Measurements from ENCODE around the gene ANAPC2.

The ANAPC2 gene

DNA sequence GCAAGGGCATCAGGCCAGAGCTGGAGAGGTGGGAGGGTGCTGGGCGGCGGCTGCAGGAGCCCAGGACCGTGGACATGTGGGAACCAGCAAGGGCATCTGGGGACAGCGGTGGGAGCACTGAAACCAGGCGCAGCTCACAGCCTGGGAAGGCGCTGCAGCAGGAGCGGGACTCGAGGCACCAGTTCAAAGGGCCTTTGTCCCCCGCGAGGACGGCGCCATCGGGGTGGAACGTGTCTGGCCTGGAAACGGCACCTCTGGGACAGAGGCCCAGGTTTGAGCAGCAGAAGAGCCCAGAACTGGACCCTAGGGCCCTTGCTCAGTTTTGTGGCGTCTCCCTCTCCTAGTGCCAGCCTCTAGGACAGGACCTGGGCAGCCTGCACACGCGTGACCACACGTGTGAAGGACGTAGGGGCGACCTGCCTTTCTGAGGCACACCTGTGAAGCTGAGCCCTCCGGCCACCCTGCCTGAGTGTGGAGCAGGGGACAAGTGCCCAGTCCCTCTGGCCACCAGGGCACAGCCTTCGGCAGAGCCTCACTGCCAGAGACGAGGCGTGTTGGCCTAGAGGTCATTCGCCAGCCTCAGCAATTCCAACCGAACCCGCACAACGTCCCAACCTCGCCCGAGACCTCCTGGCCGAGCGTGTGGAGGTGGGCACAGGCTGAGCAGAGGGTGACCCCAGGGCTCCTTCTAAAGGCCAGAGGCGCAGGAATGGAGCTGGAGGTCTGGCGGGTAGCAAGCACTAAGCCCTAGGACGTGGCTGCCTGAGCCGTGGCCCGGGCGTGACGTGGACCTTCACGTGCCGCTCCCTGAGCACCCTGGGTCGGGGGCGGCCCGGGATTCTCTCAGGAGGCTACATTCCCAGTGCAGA lies 14.3 kb downstream of the ANAPC2 start:
- DNase-seq: no peak

DNA sequence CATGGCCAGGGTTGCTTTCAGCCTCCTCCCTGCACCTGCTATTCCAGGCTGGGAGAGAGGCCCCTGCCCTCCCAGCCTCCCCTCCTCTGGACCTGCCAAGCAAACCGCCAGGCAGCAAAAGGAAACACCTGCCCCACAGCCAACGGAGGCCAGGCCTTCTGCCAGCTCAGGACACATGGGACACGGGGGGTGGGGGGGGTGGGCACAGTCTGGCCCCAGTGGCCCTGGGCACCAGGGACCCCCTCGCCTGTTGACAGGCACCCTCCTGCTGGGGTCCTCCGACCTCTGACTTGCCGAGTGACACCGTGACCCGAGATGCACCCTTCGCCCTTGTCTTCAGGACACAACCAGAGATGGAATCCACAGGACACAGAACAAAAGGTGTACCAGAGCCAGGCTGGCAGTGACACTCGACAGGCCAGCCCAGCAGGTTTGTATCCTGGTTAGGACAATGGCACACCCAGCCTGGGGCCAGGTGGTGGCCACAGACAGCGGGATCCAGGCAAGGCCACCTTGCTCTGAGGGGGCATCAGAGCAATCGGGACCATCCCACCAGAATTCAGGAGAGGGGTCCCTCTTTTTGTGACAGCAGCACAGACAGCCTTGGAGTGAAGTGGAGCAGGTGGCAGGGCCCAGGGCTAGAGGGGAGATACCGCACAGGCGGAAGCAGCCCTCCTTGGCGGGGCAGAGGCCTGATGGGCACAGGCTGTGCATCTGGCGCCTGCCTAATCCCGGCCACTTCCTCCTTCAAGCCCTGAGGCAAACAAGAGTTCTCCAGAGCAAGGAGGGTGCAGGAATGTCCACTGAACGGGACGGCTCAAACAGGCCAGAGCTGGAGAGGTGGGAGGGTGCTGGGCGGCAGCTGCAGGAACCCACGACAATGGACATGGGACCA lies 15.2 kb downstream of the ANAPC2 start:
- no peak for DNase-seq

DNA sequence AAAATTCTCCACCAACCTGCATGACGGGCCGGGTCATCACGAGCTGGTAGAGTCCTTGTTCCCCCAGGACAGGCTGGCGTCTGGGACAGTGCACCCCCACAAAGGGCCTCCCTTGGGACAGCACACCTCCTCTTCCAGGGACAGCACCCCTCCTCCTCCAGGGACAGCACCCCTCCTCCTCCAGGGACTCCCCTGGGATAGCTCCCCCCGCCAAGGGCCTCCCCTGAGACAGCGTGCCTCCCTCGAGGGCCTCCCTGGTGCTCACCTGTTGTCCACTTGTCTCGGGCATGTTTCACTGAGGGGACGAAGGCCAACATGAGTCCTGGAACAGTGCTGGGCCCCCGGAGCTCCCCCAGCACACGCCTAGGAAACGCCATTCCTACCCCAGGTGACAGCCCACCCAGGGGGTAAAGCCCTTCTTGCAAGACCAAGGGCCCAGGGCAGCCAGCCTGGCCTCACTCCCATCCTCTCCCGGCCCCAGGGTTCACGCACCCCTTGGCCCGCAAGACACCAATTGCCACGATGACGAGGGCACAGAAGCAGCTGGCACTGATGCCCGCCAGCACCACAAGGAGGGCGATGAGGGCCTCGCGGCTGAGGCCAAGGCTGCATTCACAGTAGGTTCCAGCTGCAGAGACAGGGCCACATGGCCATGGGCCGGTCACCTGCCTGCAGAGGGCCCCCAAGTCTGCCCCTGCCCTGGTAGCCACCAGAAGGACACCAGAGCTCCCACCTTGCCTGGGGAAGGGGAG lies 17.0 kb downstream of the ANAPC2 start:
- DNase-seq: no peak

DNA sequence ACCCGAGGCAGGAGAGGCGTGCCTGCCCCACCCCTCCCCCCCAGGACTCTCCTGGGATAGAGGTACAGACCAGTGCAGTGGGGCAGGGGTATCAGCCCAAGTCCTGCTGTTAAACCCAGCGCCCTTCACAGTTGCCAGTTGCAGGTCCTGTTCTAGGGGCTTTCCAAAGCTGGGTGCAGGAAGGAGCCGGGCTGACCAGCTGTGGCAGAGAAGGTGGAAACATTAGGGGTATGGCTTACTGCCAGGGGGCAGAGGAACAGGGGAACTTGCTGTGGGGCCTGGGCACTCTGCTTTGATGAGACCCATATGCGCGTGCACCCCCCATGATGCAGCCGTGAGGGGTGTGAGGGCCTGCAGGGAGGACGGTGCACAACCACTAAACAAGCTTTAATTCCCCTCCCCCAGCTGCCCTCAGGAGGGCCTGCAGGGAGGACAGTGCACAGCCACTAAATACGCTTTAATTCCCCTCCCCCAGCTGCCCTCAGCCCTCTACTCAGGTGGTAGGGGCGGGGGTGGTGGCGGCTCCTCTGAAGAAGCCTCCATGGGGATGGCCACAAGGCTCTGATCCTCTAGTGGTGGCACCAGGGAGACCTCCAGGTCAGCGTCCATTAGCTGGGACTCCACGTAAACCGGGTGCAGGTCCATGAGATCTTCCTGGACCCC lies 17.7 kb downstream of the ANAPC2 start:
- DNase-seq: no peak

DNA sequence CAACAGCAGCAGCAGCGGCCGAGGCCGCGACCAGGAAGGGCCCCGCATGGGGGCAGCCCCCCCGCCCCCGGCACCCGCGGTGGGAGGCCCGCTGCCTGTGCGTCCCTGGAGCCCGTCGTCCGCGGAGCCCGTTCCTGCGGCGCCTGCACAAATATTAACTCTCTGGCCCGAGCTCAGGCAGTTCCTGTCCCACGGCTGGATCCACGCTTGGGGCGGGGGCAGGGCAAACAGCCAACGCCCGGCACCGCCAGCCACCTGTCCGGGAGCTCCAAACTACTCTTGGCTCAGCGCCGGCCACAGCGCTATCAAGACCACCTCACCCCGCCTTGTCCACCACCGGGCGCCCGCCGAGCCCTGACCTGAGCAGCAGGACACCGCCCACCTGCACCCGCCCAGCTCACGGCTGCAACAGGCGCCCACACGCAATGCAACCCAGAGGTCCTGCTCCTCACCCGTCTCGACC lies 18.4 kb downstream of the ANAPC2 start, which contains the start of gene LRRC26:
Gene LRRC26, minus strand, starts transcription at position 156 of the 463 bp plus-strand sequence. Its CDS starts 108 bp downstream, at position 48.
- DNase-seq: no peak

DNA sequence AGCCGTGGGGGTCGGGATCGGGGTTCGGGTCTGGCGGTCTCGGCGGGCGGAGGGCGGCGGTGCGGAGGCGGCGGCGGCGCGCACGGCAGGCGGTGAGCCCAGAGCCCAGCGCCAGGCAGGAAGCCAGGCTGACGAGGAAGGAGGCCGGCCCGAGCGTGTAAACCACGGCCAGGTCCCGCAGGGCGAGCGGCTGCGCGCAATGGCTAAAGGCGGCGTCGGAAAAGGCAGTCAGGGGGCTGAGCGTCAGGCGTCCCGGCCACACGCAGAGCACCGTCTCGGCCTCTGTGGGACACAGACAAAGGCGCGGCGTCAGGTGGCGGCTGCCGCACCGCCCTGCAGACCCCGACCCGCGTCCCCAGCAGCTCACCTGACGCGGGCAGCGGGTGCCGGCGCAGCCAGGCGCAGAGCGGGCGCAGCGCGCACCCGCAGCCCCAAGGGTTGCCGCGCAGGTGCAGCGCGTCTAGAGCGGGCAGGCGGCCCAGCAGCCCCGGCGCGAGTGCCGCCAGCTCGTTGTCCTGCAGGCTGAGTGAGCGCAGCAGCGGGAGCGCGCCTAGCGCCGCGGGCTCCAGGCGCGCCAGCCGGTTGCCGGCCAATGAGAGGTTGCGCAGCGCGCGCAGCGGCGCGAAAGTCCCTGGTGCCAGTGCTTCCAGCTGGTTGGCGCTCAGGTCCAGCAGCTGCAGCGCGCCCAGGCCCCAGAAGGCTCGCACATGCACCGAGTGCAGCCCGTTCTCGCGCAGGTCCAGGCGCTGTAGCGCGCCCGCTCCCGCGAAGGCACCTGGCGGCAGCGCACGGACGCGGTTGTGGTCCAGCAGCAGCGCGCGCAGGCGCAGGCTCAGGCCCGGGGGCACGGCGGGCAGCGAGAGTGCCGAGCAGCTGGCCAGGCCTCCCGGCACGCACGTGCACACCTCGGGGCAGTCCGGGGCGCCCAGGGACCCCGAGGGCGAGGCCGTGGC lies 19.2 kb downstream of the ANAPC2 start:
- DNase-seq: peak; percentile 9

DNA sequence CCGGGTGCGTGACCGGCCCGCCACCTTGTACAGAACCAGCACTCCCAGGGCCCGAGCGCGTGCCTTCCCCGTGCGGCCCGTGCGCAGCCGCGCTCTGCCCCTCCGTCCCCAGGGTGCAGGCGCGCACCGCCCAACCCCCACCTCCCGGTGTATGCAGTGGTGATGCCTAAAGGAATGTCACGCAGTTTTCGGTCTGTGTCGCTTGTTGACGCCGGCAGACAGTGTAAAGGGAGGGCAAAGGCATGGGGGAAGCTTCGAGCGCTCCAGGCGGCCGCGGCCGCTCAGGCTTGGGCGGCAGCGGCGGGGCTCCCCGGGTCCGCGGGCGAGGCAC lies 19.8 kb downstream of the ANAPC2 start:
- no peak for DNase-seq

DNA sequence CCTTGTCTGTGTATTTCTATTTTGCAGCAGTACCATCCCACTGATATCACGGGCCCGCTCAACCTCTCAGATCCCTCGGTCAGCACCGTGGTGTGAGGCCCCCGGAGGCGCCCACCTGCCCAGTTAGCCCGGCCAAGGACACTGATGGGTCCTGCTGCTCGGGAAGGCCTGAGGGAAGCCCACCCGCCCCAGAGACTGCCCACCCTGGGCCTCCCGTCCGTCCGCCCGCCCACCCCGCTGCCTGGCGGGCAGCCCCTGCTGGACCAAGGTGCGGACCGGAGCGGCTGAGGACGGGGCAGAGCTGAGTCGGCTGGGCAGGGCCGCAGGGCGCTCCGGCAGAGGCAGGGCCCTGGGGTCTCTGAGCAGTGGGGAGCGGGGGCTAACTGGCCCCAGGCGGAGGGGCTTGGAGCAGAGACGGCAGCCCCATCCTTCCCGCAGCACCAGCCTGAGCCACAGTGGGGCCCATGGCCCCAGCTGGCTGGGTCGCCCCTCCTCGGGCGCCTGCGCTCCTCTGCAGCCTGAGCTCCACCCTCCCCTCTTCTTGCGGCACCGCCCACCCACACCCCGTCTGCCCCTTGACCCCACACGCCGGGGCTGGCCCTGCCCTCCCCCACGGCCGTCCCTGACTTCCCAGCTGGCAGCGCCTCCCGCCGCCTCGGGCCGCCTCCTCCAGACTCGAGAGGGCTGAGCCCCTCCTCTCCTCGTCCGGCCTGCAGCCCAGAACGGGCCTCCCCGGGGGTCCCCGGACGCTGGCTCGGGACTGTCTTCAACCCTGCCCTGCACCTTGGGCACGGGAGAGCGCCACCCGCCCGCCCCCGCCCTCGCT lies 20.4 kb downstream of the ANAPC2 start:
- DNase-seq: no peak

DNA sequence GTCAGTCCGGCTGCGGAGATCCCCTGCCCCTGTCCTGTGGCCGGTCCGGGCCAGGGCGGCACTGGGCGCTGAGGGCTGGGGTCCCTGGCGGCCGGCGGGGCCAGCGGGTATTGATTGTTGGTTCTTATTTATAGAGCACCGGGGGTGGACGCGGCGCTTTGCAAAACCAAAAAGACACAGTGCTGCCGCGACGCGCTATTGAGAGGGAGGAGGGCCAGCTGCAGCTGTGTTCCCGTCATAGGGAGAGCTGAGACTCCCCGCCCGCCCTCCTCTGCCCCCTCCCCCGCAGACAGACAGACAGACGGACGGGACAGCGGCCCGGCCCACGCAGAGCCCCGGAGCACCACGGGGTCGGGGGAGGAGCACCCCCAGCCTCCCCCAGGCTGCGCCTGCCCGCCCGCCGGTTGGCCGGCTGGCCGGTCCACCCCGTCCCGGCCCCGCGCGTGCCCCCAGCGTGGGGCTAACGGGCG lies 21.0 kb downstream of the ANAPC2 start:
- no peak for DNase-seq

DNA sequence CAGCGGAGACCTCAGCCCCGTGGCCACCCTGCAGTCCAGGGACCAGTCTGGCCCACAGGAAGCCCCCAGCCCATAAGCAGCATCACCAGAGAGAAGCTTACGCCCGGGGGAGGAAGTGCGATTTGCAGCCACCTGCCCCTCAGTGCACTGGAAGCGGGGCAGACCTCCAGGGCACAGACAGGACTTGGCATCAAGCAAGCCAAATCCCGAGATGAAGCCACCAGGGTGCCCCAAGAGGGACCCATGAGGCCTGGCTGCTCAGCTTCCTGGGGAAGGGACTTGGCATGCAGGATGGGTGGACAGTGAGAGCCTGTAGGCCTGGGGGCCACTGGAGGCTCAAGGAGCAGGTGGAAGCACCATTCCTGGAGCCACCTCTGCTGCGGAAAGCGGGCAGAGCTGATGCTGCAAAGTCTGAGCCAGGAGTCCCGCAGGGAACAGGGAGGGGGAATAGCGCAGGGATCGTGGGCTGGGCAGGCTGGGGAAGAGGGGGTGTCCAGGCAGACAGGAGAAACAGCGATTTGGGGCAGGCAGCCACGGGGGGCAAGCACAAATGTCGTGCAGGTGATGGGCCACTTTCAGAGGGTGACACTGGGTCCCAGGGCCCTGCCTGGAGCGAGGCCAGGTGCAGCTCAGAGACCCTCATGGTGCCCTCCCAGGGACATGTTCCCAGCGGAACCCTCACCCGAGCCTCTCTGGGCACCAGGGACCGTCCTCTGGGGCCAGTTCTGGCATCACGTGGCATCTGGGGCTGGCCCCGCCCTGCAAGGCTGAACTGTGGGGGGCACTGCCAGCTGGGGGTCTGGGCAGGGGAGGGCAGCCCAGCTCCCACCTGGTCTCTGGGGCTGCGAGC lies 21.8 kb downstream of the ANAPC2 start:
- DNase-seq: no peak

DNA sequence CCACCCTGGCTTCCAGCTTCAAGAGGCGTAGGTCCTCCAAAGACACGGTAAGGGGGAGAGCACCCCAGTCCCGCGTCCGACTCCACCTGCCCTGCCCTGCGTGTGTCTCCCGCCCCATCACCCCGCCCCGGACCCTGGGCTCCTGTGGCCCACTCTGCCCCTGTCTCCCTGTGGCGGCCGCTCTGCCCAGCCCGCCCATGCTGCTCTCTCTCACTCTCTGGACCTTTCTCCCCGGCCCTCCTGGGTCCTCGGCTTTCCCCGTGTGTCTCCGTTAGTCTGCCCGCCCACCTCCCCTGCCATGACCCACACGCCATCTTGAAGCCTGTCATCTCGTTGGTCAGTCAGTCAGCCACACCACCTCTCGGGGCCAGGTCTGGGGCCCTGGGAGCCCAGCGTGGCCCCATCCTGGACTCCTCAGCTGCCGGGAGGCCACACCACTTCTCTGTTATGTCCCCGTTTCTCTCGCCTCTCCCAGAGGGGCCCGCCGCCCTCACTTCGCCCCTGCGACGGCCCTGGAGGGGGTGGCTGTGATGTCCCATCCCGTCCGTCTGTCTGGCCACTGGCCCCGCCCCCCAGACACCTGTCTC lies 23.0 kb downstream of the ANAPC2 start:
- no peak for DNase-seq

DNA sequence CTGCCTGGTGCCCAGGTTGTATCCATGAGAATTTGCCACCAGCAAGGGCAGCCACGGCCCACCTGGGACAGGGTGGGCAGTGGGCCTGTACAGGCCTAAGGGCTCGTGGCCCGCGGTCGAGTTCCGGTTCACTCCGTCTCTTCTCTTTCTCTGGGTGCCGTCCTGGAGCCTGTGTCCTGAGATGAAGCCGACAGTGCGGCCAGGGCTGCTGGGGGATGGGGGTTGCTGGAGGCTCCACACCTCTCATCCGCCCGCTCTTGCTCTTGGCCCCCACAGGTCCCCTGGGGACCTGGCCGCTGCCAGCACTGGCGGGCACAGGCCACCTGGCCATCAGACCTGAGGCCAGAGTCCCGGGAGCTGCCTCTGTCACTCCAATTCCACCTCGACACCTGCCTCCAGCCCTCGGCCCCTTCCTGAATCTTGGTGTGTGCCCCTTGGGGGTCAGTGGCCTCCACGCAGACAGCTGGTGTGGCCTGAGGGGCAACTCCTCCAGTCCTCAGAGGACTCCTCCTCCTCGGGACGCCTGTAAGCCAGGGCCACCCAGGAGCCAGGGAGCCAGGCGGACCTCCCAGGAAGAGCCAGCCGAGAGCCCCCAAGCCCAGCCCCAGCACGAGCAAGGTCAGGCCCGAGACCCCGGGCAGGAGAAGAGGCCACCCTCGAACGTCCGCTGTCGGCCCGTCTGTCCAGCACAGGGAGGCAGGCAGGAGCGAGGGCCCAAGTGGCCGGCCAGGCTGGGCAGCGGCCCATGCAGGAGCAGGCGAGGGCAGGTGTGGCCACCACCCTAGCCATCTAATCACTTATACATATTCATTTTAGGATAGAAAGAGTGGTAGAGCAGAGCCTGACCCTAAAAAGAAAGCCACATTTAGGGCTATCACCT lies 23.8 kb downstream of the ANAPC2 start:
- no peak for DNase-seq

DNA sequence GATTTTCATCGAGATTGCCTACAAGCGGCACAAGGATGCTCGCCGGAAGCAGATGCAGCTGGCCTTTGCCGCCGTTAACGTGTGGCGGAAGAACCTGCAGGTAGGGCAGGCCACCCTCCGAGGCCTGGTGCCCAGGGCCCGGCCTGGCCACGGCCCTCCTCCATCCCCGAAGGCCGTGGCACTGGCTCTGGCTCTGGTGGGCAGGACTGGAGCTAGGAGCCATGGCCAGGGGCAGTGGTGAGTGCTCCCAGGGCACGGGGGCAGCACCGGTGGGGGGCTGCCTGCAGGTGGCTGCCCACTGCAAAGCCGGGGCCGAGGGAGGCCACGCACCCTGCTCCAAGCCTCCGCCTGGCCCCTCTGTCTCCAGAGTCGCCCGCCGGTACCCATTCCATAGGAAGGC lies 24.6 kb downstream of the ANAPC2 start:
- DNase-seq: no peak

DNA sequence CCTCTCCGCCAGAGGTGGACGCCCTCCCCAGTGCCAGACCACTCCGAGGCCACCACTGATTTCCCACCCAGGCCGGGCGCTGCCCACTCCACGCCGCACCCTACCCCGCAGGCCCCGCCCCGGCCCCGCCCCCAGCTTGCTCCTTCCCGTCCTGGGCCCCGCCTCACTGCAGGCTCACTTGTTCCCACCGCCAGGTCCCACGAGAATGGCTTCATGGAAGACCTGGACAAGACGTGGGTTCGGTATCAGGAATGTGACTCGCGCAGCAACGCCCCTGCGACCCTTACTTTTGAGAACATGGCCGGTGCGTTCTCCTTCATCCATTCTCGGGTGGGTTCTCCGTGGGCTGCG lies 25.0 kb downstream of the ANAPC2 start:
- DNase-seq: no peak

DNA sequence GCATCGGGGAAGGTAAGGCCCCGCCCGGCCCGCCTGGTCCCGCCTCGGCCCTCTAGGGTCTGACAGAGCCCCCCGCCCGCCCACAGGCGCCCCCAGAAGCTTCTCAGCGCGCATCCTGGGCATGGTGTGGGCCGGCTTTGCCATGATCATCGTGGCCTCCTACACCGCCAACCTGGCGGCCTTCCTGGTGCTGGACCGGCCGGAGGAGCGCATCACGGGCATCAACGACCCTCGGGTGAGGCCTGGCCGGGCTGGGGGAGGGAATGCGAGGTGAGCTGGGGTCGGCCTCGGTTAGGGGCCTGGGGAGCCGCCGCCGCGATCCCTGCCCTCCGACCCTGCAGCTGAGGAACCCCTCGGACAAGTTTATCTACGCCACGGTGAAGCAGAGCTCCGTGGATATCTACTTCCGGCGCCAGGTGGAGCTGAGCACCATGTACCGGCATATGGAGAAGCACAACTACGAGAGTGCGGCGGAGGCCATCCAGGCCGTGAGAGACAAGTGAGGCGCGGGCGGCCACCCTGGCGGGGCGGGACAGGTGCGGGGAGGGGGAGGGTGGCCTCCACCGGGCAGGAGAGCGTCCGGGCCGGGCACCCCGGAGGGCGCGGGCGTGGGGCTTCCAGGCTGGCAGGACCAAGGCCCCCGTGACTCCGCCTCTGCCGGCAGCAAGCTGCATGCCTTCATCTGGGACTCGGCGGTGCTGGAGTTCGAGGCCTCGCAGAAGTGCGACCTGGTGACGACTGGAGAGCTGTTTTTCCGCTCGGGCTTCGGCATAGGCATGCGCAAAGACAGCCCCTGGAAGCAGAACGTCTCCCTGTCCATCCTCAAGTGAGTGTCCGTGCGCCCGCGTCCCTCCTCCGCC lies 25.6 kb downstream of the ANAPC2 start:
- no peak for DNase-seq

DNA sequence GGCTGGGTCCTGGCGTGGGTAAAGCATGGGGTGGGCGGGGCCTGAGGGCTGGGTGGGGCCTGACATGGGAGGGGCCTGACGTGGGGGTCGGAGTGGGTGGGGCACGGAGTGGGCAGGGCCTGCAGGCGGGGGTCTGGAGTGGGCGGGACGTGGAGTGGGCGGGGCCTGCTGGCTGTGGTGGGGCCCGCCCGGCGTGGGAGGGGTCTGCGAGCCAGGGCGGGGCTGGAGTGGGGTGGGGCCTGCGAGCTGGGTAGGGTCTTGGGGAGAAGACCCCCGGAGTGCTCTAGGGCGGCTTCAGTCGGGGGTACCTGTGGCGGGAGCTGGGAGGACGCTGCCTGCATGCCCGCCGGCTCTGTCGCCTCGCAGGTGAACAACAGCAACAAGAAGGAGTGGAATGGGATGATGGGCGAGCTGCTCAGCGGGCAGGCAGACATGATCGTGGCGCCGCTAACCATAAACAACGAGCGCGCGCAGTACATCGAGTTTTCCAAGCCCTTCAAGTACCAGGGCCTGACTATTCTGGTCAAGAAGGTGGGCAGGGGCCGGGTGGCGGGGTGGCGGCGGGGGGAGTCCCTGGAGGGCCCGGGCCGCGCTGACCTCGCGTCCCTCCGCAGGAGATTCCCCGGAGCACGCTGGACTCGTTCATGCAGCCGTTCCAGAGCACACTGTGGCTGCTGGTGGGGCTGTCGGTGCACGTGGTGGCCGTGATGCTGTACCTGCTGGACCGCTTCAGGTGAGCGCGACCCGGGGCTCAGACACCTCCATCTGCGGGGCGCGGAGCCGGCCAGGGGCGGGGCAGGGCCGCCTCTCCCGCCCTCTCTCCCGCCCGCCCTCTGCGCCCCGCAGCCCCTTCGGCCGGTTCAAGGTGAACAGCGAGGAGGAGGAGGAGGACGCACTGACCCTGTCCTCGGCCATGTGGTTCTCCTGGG lies 26.5 kb downstream of the ANAPC2 start:
- DNase-seq: no peak
